Esophagus muscularis mucosa (tissue), 4 donors: ENCODE measurements around the gene SASS6. TPM values are rescaled to one million over a fixed set of nuclear protein-coding genes. Genes with fewer than 3 reads are reported as not detected.

Experiments
- DNase-seq: peaks from one replicate; pipeline ENCODE4 v3.0.0-alpha.2; 2017; ENCODE audit errors: extremely low spot score
- H3K27ac ChIP-seq, 4 donors: fragments of 200-600 bp; sonication (generic); replicated peaks in 1 of 4; 1 replicate in 3 of 4; 2 replicates in 1 of 4; pipeline ENCODE4 v1.5.1; 2016 to 2019; ENCODE audit warnings: mild to moderate bottlenecking in 1 of 4
- H3K27me3 ChIP-seq, 4 donors: fragments of 200-600 bp; sonication (generic); one replicate each; pipeline versions ENCODE4 v1.5.1 to v1.6.0; 2016 to 2019
- H3K36me3 ChIP-seq, 4 donors: fragments of 200-600 bp; sonication (generic); one replicate each; pipeline ENCODE4 v1.5.1; 2016 to 2019
- H3K4me1 ChIP-seq, 4 donors: fragments of 200-600 bp; sonication (generic); one replicate each; pipeline ENCODE4 v1.5.1; 2016 to 2019
- H3K4me3 ChIP-seq, 4 donors: fragments of 200-600 bp; sonication (generic); 1 replicate in 2 of 4; 2 replicates in 2 of 4; pipeline ENCODE4 v1.5.1; 2016 to 2019; ENCODE audit warnings: mild to moderate bottlenecking in 4 of 4, moderate library complexity in 1 of 4
- H3K9me3 ChIP-seq, 4 donors: fragments of 200-600 bp; sonication (generic); 1 replicate in 3 of 4; 2 replicates in 1 of 4; pipeline ENCODE4 v1.5.1; 2016 to 2019
- EP300 ChIP-seq: sonication (generic); formaldehyde crosslinking; IDR thresholded peaks from one replicate; pipeline ENCODE4 v1.6.1; 2017; ENCODE audit warnings: antibody characterized with exemption
- POLR2A ChIP-seq: fragments of 450-650 bp; IDR thresholded peaks from one replicate; pipeline ENCODE4 v1.6.1; 2017; ENCODE audit warnings: antibody characterized with exemption, moderate library complexity, mild to moderate bottlenecking, low read depth
- POLR2AphosphoS5 ChIP-seq, 2 donors: sonication (generic); formaldehyde crosslinking; IDR thresholded peaks; one replicate each; pipeline ENCODE4 v1.6.1; 2017; ENCODE audit warnings: antibody characterized with exemption in 2 of 2
- WGBS: methylation state at CpG from one replicate; pipeline ENCODE4 v1.1.5; 2018; 5-methylcytosine and 5-hydroxymethylcytosine counted together
- intact Hi-C: fragments of 100-400 bp; cut with DNase I; formaldehyde crosslinking; loops from one replicate; pipeline ENCODE4 v1.15.1; 2023
- small RNA-seq, 3 donors: library from RNA; depleted of rRNA; stranded (forward); fragments of <200 nt; gene quantifications; one replicate each; pipeline ENCODE3, GENCODE V24; 2016
- total RNA-seq, 4 donors: library from RNA; depleted of rRNA; stranded (reverse); fragments of >200 nt; gene quantifications; one replicate each; pipeline versions ENCODE4 v1.1.0 to v1.2.1, GENCODE V29; 2016
- TF ChIP-seq, protein P1 (sequence below), 3 experiments: fragments of 200-600 bp in 2 of 3; fragments of 450-650 bp in 1 of 3; sonication (generic) in 2 of 3; IDR thresholded peaks; one replicate each; pipeline ENCODE4 v1.5.1; 2017 to 2019; ENCODE audit warnings: antibody characterized with exemption in 3 of 3, mild to moderate bottlenecking in 2 of 3, moderate library complexity in 1 of 3

Gene SASS6
- total RNA-seq, 4 donors from 2014 or later: 1.2 to 3.0 (median 2.4) TPM

GRCh38 chr1:100035214-100035613 is 97.5 kb downstream of the SASS6 start:
- intact Hi-C loops: loop anchor here (5.0 to 10.0 kb wide), 2 partner anchors 97 to 230 kb away; partner anchors contain the start of genes SASS6 and TRMT13
- Histone ChIP-seq H3K4me3 (no peak overlapping the region), H3K27me3 (no peaks in the 10 kb centered on the region), H3K9me3 (no peaks in the 10 kb centered on the region), H3K36me3 (no peaks in the 10 kb centered on the region), H3K4me1 (peaks cover 12 to 32% (median 23%) of the 10 kb centered on the region in 4 donors), H3K27ac (no peak overlapping the region)
- TF ChIP-seq, protein P1, sequence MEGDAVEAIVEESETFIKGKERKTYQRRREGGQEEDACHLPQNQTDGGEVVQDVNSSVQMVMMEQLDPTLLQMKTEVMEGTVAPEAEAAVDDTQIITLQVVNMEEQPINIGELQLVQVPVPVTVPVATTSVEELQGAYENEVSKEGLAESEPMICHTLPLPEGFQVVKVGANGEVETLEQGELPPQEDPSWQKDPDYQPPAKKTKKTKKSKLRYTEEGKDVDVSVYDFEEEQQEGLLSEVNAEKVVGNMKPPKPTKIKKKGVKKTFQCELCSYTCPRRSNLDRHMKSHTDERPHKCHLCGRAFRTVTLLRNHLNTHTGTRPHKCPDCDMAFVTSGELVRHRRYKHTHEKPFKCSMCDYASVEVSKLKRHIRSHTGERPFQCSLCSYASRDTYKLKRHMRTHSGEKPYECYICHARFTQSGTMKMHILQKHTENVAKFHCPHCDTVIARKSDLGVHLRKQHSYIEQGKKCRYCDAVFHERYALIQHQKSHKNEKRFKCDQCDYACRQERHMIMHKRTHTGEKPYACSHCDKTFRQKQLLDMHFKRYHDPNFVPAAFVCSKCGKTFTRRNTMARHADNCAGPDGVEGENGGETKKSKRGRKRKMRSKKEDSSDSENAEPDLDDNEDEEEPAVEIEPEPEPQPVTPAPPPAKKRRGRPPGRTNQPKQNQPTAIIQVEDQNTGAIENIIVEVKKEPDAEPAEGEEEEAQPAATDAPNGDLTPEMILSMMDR (IDR thresholded peaks at IDR 0.05): no peak
- TF ChIP-seq POLR2A: no peak
- TF ChIP-seq POLR2AphosphoS5 (IDR thresholded peaks at IDR 0.05): no peak
- no peak for TF ChIP-seq EP300
- no peak for DNase-seq
- 100% methylated on average over 1 of the region's 1 CpG for WGBS

GRCh38 chr1:100034470-100034869 is 98.3 kb downstream of the SASS6 start:
- intact Hi-C loops: loop anchor here (10.0 kb wide), 1 partner anchor 230 kb away; no protein-coding TSS in a partner anchor
- no peaks in the 10 kb centered on the region for H3K27me3 ChIP-seq
- TF ChIP-seq POLR2AphosphoS5 (IDR thresholded peaks at IDR 0.05): no peak
- no peak for TF ChIP-seq EP300
- TF ChIP-seq, protein P1 (IDR thresholded peaks at IDR 0.05): no peak
- no peak for TF ChIP-seq POLR2A
- H3K27ac ChIP-seq: no peak overlapping the region
- peaks cover 6 to 24% (median 16%) of the 10 kb centered on the region in 4 donors for H3K4me1 ChIP-seq
- H3K4me3 ChIP-seq: no peak overlapping the region
- H3K36me3 ChIP-seq: no peaks in the 10 kb centered on the region
- DNase-seq: no peak
- H3K9me3 ChIP-seq: no peaks in the 10 kb centered on the region

Small RNA genes within 50 kb of the gene (small RNA-seq; reads per million reads assigned to genes)
- 0 reads per million in 3 donors for gene AC093019.1

Other genes starting within 250 kb of the SASS6 start
- 10 to 100 TPM; 16.8 to 24.6 (median 22.9) TPM for gene SLC35A3, start 162.9 kb downstream of the SASS6 start, total RNA-seq
- 10 to 100 TPM in 2 of 4 donors, 1 to 10 TPM in 2; 6.2 to 25.7 (median 9.3) TPM for gene TRMT13, start 233 bp upstream of the SASS6 start, total RNA-seq
- gene LRRC39, start 45.3 kb upstream of the SASS6 start, total RNA-seq: under 1 TPM; 0.50 to 0.97 (median 0.85) TPM
- 10 to 100 TPM in 3 of 4 donors, 1 to 10 TPM in 1; 9.1 to 14.2 (median 12.6) TPM for gene DBT, start 116.9 kb upstream of the SASS6 start, total RNA-seq
- 10 to 100 TPM; 18.7 to 22.0 (median 21.4) TPM for gene RTCA, start 133.3 kb upstream of the SASS6 start, total RNA-seq
- gene CDC14A, start 219.6 kb upstream of the SASS6 start, total RNA-seq: 10 to 100 TPM in 1 of 4 donors, 1 to 10 TPM in 3; 6.6 to 12.2 (median 7.4) TPM